SH-SY5Y (cell line): ENCODE data around the gene GPC1.

Experiments used
- GATA2 ChIP-seq: IDR thresholded peaks from 2 replicates; pipeline ENCODE4 v1.6.1; 2011; ENCODE audit warnings: mild to moderate bottlenecking, low read depth, low read length
- GATA3 ChIP-seq: IDR thresholded peaks from 2 replicates; pipeline ENCODE4 v1.6.1; 2011; ENCODE audit warnings: low read depth, mild to moderate bottlenecking, low read length, moderate library complexity

The GPC1 gene

DNA sequence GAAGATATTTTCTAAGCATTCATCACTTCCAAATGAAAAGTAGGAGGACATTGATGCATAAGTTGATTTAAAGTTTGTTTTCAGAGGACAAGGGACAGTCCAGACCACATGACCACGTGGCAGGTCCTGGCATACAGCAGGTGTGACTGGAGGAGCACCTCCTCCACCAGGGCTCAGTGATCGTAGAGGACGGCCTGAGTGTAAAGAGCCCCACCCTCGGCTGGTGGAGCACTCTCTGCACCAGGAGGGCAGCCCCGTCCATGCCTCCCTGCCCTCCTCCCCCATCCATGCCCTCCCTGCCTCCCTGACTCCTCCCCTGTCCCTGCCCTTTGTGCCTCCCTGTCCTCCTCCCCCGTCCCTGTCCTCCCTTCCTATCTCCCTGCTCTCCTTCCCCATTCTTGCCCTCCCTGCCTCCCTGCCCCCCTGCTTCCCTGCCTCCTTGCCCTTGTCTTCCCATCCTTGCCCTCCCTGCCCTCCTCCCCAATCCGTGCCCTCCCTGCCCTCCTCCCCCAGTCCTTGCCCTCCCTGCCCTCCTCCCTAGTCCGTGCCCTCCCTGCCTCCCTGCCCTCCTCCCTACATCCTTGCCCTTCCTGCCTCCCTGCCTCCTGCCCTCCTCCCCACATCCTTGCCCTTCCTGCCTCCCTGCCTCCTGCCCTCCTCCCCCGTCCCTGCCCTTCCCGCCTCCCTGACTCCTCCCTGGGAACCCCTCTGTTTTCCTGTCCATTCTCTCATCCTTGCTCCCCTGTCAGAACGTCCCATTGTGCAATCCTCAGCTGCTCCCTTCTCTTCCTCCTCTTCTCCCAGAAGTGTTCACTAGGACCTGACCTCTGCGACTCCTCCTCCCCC, 74.4 kb downstream of the GPC1 start:
- TF ChIP-seq GATA2 (no peak), GATA3 (no peak)

DNA sequence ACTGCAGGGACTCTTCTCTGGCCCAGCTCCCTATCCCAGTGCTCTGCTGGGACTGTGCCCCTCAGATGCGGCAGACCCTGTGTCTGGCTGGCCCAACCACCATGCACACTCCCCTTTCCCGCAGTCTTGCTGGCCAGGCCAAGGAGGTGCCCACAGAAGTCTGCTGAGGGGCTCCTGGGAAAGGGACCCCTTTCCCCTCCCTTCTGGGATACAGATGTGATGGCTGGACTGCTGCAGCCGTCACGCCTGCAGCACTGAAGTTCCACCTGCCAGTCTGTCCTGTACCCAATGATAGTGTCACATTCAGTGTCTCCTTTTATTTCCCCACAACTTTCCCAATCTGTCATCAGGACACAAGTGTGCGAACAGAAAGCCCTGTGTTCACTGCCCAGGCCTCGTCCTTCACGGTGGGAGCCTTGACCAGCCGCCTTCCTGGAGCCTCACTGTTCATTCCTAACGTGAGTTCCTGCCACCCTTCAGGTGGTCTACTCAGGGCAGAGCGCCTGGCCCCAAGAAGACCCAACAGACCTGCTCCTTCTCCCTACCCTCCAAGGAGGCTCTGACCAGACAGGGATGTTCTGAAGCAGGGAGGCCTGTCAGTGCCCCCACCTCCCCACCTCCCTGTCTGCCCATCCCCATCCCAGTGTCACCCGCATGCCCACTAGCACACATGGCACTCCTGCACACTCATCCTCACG, 75.2 kb downstream of the GPC1 start:
- TF ChIP-seq GATA2 (no peak), GATA3 (no peak)

DNA sequence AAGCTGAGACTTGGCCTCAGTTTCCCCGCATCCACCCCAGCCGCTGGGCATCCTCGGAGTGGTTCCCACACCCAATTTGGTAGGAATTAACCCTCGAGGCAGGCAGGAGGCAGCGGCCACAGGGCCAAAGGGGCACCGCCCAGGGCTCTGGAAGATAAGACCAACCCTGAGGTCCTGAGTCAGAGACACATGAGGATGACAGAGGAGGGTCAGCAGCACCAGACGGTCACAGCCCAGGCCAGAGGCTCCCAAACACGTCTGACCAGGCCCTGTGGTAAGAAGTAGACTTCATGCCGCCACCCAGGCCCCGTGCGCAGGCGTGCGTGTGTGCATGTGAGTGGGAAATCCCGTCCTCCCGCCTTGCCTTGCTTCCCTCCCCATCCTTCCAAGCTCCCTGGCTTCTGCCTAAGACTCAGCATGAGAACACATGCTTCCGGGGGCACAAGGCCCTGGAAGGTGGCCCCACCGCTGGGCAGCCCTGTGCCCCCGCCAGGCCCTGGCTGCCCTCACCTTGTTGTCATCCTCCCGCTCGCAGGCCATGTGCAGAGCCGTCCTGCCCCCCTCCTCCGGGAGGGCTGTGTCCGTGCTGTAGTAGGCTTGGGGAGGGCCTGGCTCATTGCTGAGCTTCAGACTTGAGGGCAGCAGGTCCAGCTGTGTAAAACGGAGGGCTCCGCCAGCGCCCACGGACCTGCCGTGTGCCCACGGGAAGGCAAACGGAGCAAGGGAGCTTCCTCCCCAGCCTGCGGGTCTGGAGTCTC, 76.1 kb downstream of the GPC1 start:
- TF ChIP-seq GATA2 (no peak), GATA3 (no peak)

DNA sequence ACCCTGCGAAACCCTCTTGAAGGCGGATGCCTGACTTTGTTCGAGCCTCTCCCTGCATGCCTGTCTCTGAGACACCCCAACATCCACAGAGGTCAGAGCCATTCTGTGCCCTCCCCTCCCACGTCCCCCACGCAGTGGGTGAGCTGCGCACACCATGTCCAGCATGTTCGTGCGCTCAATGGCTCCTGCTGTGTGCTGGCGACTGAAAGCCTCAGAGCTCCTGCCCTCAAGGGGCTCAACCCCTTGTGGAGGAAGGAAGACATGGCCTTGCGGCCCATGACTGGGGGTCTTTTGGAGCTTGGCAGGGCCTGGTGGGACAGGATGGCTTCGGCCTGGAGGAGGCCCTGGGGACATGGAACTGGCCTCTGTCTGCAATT, 76.6 kb downstream of the GPC1 start:
- TF ChIP-seq GATA2: no peak
- TF ChIP-seq GATA3: no peak

DNA sequence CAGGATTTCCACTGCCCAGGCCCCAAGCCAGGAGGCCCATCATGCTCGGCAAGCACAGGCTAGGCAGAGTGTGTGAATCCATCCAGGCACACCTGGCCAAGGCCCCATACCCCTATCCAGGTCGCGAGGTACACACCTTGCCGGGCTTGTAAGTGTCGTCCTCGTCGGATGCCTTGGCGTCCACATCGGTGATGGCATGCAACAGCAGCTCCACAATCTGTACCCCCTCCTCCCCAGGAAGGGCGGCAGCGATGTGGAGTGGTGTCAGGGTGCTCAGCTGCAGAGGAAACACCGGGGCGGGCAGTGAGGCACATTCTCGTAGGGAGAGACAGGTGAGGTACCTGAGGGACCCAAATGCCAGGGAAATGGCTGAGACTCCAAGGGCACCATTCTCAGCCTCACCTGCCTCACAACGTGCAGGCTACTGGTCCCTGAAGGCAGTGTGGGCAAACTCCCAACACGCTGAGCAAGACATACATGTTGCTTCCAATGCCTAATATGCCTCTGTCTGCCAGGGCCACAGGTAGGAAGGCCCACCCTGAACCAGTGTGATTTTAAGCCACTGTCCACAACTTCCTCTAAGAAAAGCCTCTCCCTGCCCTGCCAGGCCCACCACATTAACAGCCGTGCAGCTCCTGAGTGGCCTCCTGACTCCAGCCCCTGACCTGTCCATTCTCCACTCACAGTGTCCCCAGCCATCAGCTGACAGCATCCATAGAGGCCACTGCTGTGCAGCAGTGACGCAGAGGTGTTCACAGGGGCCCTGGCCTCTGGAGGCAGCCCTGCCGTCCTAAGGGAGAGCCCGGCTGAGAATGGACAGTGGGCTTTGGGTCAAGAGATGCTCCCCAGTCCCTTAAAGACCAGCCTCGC, 77.4 kb downstream of the GPC1 start:
- TF ChIP-seq GATA3 (no peak), GATA2 (no peak)

DNA sequence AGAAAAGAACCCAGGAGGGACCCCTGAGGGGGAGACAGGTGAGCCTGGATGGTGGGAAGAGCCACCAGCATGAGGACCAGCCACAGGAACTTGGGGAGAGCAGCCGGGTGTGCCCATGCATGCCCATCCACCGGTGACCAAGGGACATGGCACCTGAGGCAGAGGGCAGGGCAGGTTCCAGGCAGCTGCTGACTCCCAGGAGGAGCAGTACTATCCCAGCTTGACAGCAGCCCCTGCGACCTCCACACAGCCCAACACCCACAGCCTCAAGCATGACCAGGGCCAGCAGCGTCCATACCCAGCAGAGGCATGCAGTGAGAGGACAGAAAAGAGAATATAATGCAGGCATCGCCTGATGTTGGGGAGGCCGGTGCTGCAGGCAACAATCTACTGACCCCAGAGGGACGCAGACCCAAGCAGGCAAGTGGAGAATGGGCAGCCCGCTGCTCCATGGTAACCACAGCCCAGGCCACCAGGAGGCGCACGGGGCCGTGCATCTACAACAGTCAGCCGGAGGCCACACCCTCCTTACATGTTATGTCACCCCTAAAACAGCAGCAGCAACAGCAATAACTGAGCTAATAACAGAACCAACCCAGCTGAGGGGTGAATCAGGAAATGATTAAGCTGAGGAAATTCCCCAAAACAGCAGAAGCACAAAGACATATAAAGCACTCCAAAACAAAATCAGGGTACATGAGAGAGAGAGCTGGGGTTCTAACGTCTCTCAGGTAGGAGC, 78.3 kb downstream of the GPC1 start:
- TF ChIP-seq GATA3 (no peak), GATA2 (no peak)

DNA sequence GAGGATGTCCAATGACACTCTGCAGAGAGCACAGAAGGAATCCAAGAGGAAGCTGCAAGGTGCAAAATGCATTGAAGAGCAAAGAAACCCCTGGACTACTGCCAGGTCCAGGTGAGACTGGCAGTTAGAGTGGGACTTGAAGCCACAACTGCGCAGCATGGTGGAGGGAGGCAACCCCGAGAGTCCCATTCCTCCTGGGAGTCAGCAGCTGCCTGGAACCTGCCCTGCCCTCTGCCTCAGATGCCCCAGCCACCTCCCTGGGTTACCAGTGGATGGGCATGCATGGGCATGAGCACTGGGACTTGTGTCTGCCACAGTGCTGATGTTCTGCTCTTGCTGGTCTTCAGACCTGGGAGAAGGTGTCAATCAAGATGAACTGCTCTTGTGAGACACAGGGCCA, 79.2 kb downstream of the GPC1 start:
- TF ChIP-seq GATA2 (no peak), GATA3 (no peak)

DNA sequence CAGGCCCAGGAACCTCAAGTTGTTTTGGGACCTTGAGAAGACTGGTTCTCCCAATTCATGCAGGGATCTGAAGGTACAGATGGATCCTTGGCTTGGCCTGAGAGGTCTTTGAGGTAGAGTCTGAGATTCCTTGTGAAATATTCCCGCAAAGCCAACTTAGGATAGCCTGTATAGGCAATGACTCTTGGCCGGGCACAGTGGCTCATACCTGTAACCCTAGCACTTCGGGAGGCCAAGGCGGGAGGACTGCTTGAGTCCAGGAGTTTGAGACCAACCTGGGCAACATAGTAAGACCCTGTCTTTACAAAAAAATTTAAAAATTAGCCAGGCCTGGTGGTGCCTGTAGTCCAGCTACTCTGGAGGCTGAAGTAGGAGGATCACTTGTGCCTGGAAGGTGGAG, 81.9 kb downstream of the GPC1 start:
- no peak for TF ChIP-seq GATA3
- TF ChIP-seq GATA2: no peak
